ENCODE measurements around the gene ATG13. TPM values are rescaled to one million over a fixed set of nuclear protein-coding genes. Genes with fewer than 3 reads are reported as not detected.

The ATG13 gene
- total RNA-seq, 1 donor from 2014 or later: 67.3 TPM

- no peaks in the 10 kb centered on the region for H3K4me1 Mint-ChIP-seq (ENCODE audit: unreplicated experiment)
- H3K4me3 Mint-ChIP-seq: no peak overlapping the region
- no peaks in the 10 kb centered on the region for H3K36me3 Mint-ChIP-seq
- H3K27me3 Mint-ChIP-seq: no peaks in the 10 kb centered on the region
- no peaks in the 10 kb centered on the region for H3K9me3 Mint-ChIP-seq
- no peak for DNase-seq (ENCODE audit: extremely low spot score, unreplicated experiment)
- peak overlapping the region; percentile 5 for H3K27ac Mint-ChIP-seq
- TF ChIP-seq, protein P1, sequence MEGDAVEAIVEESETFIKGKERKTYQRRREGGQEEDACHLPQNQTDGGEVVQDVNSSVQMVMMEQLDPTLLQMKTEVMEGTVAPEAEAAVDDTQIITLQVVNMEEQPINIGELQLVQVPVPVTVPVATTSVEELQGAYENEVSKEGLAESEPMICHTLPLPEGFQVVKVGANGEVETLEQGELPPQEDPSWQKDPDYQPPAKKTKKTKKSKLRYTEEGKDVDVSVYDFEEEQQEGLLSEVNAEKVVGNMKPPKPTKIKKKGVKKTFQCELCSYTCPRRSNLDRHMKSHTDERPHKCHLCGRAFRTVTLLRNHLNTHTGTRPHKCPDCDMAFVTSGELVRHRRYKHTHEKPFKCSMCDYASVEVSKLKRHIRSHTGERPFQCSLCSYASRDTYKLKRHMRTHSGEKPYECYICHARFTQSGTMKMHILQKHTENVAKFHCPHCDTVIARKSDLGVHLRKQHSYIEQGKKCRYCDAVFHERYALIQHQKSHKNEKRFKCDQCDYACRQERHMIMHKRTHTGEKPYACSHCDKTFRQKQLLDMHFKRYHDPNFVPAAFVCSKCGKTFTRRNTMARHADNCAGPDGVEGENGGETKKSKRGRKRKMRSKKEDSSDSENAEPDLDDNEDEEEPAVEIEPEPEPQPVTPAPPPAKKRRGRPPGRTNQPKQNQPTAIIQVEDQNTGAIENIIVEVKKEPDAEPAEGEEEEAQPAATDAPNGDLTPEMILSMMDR (conservative IDR thresholded peaks at IDR 0.05): no peak
Measured at GRCh38 chr11:46721286-46721685, 103.9 kb downstream of the ATG13 start.

GRCh38 chr11:46722566-46723358 is 105.4 kb downstream of the ATG13 start:
- Mint-ChIP-seq H3K9me3 (no peaks in the 10 kb centered on the region), H3K4me3 (no peak overlapping the region)

GRCh38 chr11:46723359-46723680 is 106.0 kb downstream of the ATG13 start:
- Mint-ChIP-seq H3K4me3 (no peak overlapping the region), H3K36me3 (no peaks in the 10 kb centered on the region), H3K27me3 (no peaks in the 10 kb centered on the region), H3K4me1 (ENCODE audit: unreplicated experiment) (no peaks in the 10 kb centered on the region), H3K9me3 (no peaks in the 10 kb centered on the region), H3K27ac (no peak overlapping the region)
- DNase-seq (ENCODE audit: extremely low spot score, unreplicated experiment): no peak
- TF ChIP-seq, protein P1 (conservative IDR thresholded peaks at IDR 0.05): no peak

More at GRCh38 chr11:46722566-46723358, 105.4 kb downstream of the ATG13 start:
- no peak for DNase-seq (ENCODE audit: extremely low spot score, unreplicated experiment)
- Mint-ChIP-seq H3K27me3 (no peaks in the 10 kb centered on the region), H3K4me1 (ENCODE audit: unreplicated experiment) (no peaks in the 10 kb centered on the region), H3K27ac (no peak overlapping the region), H3K36me3 (no peaks in the 10 kb centered on the region)
- TF ChIP-seq, protein P1 (conservative IDR thresholded peaks at IDR 0.05): no peak

DNA sequence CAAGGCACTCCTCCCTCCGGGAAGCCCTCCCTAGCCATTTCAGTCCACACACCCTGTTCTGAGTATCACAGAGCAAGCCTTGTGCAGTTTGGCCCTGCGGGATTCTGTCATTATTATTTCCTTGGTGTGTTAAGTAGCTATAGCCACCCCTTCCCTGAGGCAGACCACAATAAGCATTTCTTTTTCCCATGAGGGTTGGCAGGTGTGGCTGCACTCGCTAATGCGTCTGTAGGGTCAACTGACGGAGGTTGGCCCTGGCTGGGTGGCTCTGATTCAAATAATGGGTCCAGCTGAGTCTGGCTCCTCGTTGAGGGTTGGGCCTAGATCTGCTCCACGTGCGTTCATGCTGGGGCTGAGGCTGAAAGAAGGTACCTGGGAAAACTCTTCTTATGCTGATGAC is 106.7 kb downstream of the ATG13 start:
- H3K4me1 Mint-ChIP-seq (ENCODE audit: unreplicated experiment): no peaks in the 10 kb centered on the region
- TF ChIP-seq, protein P1 (conservative IDR thresholded peaks at IDR 0.05): no peak
- no peak for DNase-seq (ENCODE audit: extremely low spot score, unreplicated experiment)
- no peaks in the 10 kb centered on the region for H3K27me3 Mint-ChIP-seq
- H3K27ac Mint-ChIP-seq: no peak overlapping the region
- H3K9me3 Mint-ChIP-seq: no peaks in the 10 kb centered on the region
- H3K36me3 Mint-ChIP-seq: no peaks in the 10 kb centered on the region
- no peak overlapping the region for H3K4me3 Mint-ChIP-seq

Other genes starting within 250 kb of the ATG13 start
- gene MDK, start 235.9 kb upstream of the ATG13 start, total RNA-seq (ENCODE audit: low replicate concordance): 949 and 981 TPM in 2 replicates
- gene CHRM4, start 225.8 kb upstream of the ATG13 start, total RNA-seq (ENCODE audit: low replicate concordance): 0.98 and 1.0 TPM in 2 replicates
- 34.5 and 38.8 TPM in 2 replicates for gene AMBRA1, start 23.5 kb upstream of the ATG13 start, total RNA-seq (ENCODE audit: low replicate concordance)
- gene HARBI1, start 326 bp upstream of the ATG13 start, total RNA-seq (ENCODE audit: low replicate concordance): 8.5 and 8.7 TPM in 2 replicates
- 58.2 and 80.8 TPM in 2 replicates for gene ARHGAP1, start 83.1 kb downstream of the ATG13 start, total RNA-seq (ENCODE audit: low replicate concordance)
- gene ZNF408, start 83.5 kb downstream of the ATG13 start, total RNA-seq (ENCODE audit: low replicate concordance): 14.9 and 16.1 TPM in 2 replicates
- 9.5 and 12.1 TPM in 2 replicates for gene F2, start 101.7 kb downstream of the ATG13 start, total RNA-seq (ENCODE audit: low replicate concordance)
- gene CKAP5, start 228.7 kb downstream of the ATG13 start, total RNA-seq (ENCODE audit: low replicate concordance): 106 and 169 TPM in 2 replicates

Measured in type B pancreatic cell (in vitro differentiated cells).